IMR-90 (cell line): ENCODE data around the gene PIAS4. TPM values are rescaled to one million over a fixed set of nuclear protein-coding genes. Genes with fewer than 3 reads are reported as not detected.

Source experiments
- ATAC-seq: fragments of 200-7000 bp; cut with Tn5 transposase; 2 replicates; pipeline ENCODE4 v1.9.1; 2020; ENCODE audit warnings: low read depth, mild to moderate bottlenecking, moderate library complexity
- BruUV-seq: library from RNA; stranded (reverse); fragments of 400-500 nt; replicated peaks from 2 replicates; lab custom pipeline; 2021; lab: Mats Ljungman, UMichigan
- CTCF ChIA-PET: fragments of 300-600 bp; formaldehyde crosslinking; extraction: SDS; loops from one replicate; lab custom pipeline; 2021; ENCODE audit warnings: antibody characterized with exemption; lab: Yijun Ruan, JAX
- POLR2A ChIA-PET: fragments of 300-600 bp; sonication (Branson Sonifier 250); formaldehyde crosslinking; loops from one replicate; lab custom pipeline; 2022; ENCODE audit warnings: antibody characterized with exemption; ENCODE audit not compliant: unreplicated experiment; lab: Charles Lee
- DNase-seq: peaks from one replicate; pipeline ENCODE4 v3.0.0; 2013
- H2AFZ ChIP-seq: replicated peaks from 2 replicates; pipeline ENCODE3; 2013; ENCODE audit warnings: low read length, mild to moderate bottlenecking; ENCODE audit not compliant: poor library complexity
- H2AK5ac ChIP-seq: 2 replicates; pipeline ENCODE4 v1.6.1; 2013; ENCODE audit warnings: low read depth, low read length, inconsistent platforms
- H2AK9ac ChIP-seq: replicated peaks from 2 replicates; pipeline ENCODE3; 2013; ENCODE audit warnings: mild to moderate bottlenecking, low read depth, low read length, moderate library complexity; ENCODE audit not compliant: poor library complexity
- H2BK120ac ChIP-seq: 2 replicates; pipeline ENCODE4 v1.6.1; 2013; ENCODE audit warnings: low read depth, low read length, inconsistent platforms
- H2BK15ac ChIP-seq: 3 replicates; pipeline ENCODE4 v1.6.1; 2013; ENCODE audit warnings: low read depth, low read length, inconsistent platforms
- H2BK20ac ChIP-seq: 2 replicates; pipeline ENCODE4 v1.6.1; 2013; ENCODE audit warnings: low read depth, mild to moderate bottlenecking, inconsistent platforms, low read length, moderate library complexity
- H2BK5ac ChIP-seq: 2 replicates; pipeline ENCODE4 v1.6.1; 2013; ENCODE audit warnings: mild to moderate bottlenecking, low read depth, low read length, inconsistent platforms; ENCODE audit not compliant: poor library complexity, severe bottlenecking
- H3K14ac ChIP-seq: replicated peaks from 2 replicates; pipeline ENCODE4 v1.6.1; 2013; ENCODE audit warnings: low read depth, low read length, inconsistent platforms
- H3K18ac ChIP-seq: 2 replicates; pipeline ENCODE4 v1.6.1; 2013; ENCODE audit warnings: low read depth, low read length, control low read depth
- H3K23ac ChIP-seq: 2 replicates; pipeline ENCODE4 v1.6.1; 2013; ENCODE audit warnings: low read depth, low read length, inconsistent platforms
- H3K27ac ChIP-seq: 2 replicates; pipeline ENCODE4 v1.5.1; 2013; ENCODE audit warnings: mild to moderate bottlenecking, control low read depth, low read length; ENCODE audit not compliant: insufficient read depth
- H3K27me3 ChIP-seq: 2 replicates; pipeline ENCODE4 v1.6.1; 2013; ENCODE audit warnings: low read length; ENCODE audit not compliant: control insufficient read depth, insufficient read depth
- H3K36me3 ChIP-seq: 2 replicates; pipeline ENCODE4 v1.6.1; 2013; ENCODE audit warnings: low read length, mixed read lengths; ENCODE audit not compliant: control insufficient read depth, insufficient read depth
- H3K4ac ChIP-seq: 2 replicates; pipeline ENCODE4 v1.6.1; 2013; ENCODE audit warnings: low read depth, low read length, inconsistent platforms
- H3K4me1 ChIP-seq: 2 replicates; pipeline ENCODE4 v1.6.1; 2013; ENCODE audit warnings: low read length, mixed read lengths; ENCODE audit not compliant: control insufficient read depth, insufficient read depth
- H3K4me2 ChIP-seq: 2 replicates; pipeline ENCODE4 v1.6.1; 2013; ENCODE audit warnings: low read depth, mild to moderate bottlenecking, control low read depth, low read length, moderate library complexity
- H3K4me3 ChIP-seq: 2 replicates; pipeline ENCODE4 v1.5.1; 2013; ENCODE audit warnings: low read depth, mild to moderate bottlenecking, control low read depth, low read length, moderate library complexity; ENCODE audit not compliant: insufficient read depth
- H3K56ac ChIP-seq: 2 replicates; pipeline ENCODE4 v1.6.1; 2013; ENCODE audit warnings: low read length, inconsistent platforms; ENCODE audit not compliant: insufficient read depth; ENCODE audit errors: extremely low read depth
- H3K79me1 ChIP-seq, 2 experiments: 2 replicates each; pipeline ENCODE4 v1.6.1; 2013; ENCODE audit warnings: low read length in 2 of 2, inconsistent platforms in 1 of 2, low read depth in 1 of 2
- H3K9ac ChIP-seq: 2 replicates; pipeline ENCODE4 v1.6.1; 2013; ENCODE audit warnings: low read depth, low read length, control low read depth
- H3K9me1 ChIP-seq: 2 replicates; pipeline ENCODE4 v1.6.1; 2013; ENCODE audit warnings: low read length, inconsistent platforms; ENCODE audit not compliant: insufficient read depth
- H3K9me3 ChIP-seq: 2 replicates; pipeline ENCODE4 v1.6.1; 2013; ENCODE audit warnings: low read length; ENCODE audit not compliant: control insufficient read depth, insufficient read depth
- H4K20me1 ChIP-seq: 2 replicates; pipeline ENCODE4 v1.6.1; 2013; ENCODE audit warnings: low read length, inconsistent platforms; ENCODE audit not compliant: insufficient read depth
- H4K5ac ChIP-seq: 2 replicates; pipeline ENCODE4 v1.6.1; 2013; ENCODE audit warnings: mild to moderate bottlenecking, low read depth, low read length, control low read depth
- H4K8ac ChIP-seq, 2 experiments: 2 replicates each; pipeline ENCODE4 v1.6.1; 2013; ENCODE audit warnings: low read depth in 2 of 2, low read length in 2 of 2, control low read depth in 1 of 2, inconsistent platforms in 1 of 2
- H4K91ac ChIP-seq: 2 replicates; pipeline ENCODE4 v1.6.1; 2013; ENCODE audit warnings: low read depth, low read length, inconsistent platforms; ENCODE audit not compliant: insufficient read depth
- CEBPB ChIP-seq: IDR thresholded peaks from 2 replicates; pipeline ENCODE4 v1.6.1; 2012; ENCODE audit warnings: low read depth, low read length, improper control_type of control experiment
- CHD1 ChIP-seq: IDR thresholded peaks from 2 replicates; pipeline ENCODE4 v1.6.1; 2012; ENCODE audit warnings: low read depth, low read length, improper control_type of control experiment
- CTCF ChIP-seq: conservative IDR thresholded peaks from 2 replicates; pipeline ENCODE4 v1.5.1; 2012; ENCODE audit warnings: mild to moderate bottlenecking, low read depth, low read length, improper control_type of control experiment
- FOS ChIP-seq: fragments of 150-350 bp; IDR thresholded peaks from 2 replicates; pipeline ENCODE4 v1.6.1; 2016; ENCODE audit warnings: low read depth, low read length
- MXI1 ChIP-seq: IDR thresholded peaks from 2 replicates; pipeline ENCODE4 v1.6.1; 2012; ENCODE audit warnings: low read depth, mild to moderate bottlenecking, low read length, moderate library complexity, borderline replicate concordance
- NFE2L2 ChIP-seq: fragments of 150-350 bp; IDR thresholded peaks from 2 replicates; pipeline ENCODE4 v1.6.1; 2016; ENCODE audit warnings: low read depth, mild to moderate bottlenecking, low read length
- RAD21 ChIP-seq: IDR thresholded peaks from 2 replicates; pipeline ENCODE4 v1.6.1; 2012; ENCODE audit warnings: low read length, improper control_type of control experiment
- RCOR1 ChIP-seq: IDR thresholded peaks from 2 replicates; pipeline ENCODE4 v1.6.1; 2012; ENCODE audit warnings: mild to moderate bottlenecking, low read length, improper control_type of control experiment; ENCODE audit not compliant: insufficient replicate concordance
- SMC3 ChIP-seq: fragments of 150-350 bp; IDR thresholded peaks from 2 replicates; pipeline ENCODE4 v1.6.1; 2016; ENCODE audit warnings: low read depth, mild to moderate bottlenecking, antibody characterized with exemption, low read length, moderate library complexity
- WGBS, 2 experiments: methylation state at CpG; one replicate each; pipeline versions ENCODE4 v1.1.5 to v1.1.7; 2013; ENCODE audit warnings: missing lambda C conversion rate in 2 of 2; ENCODE audit not compliant: insufficient read length in 1 of 2; ENCODE audit errors: extremely low coverage in 2 of 2; 5-methylcytosine and 5-hydroxymethylcytosine counted together
- dilution Hi-C: fragments of 300-500 bp; cut with HindIII; formaldehyde crosslinking; loops from one replicate; pipeline ENCODE4 v1.14.3; 2018; ENCODE audit warnings: low sequenced_read_pairs; ENCODE audit not compliant: unreplicated experiment
- in situ Hi-C: fragments of 300-500 bp; cut with MboI; formaldehyde crosslinking; loops from 3 replicates; pipeline ENCODE4 v1.14.3; 2019; ENCODE audit warnings: low sequenced_read_pairs, inconsistent platforms, mixed read lengths
- intact Hi-C: fragments of 100-400 bp; cut with micrococcal nuclease; formaldehyde crosslinking; loops from 2 replicates; pipeline ENCODE4 v1.10.0; 2022
- polyA plus RNA-seq, 3 experiments: library from polyadenylated mRNA; depleted of rRNA; stranded (reverse); fragments of >200 nt; gene quantifications; 2 replicates each; pipeline ENCODE4 v1.2.3, GENCODE V29; 2012; ENCODE audit warnings: low replicate concordance in 1 of 3
- total RNA-seq: library from RNA; depleted of rRNA; stranded (reverse); fragments of >200 nt; gene quantifications from 2 replicates; pipeline ENCODE4 v1.2.3, GENCODE V29; 2012

Gene PIAS4
- total and polyA plus RNA-seq, 2 of the 4 experiments (the other 2 are of a cell fraction) = 12.1 to 13.6 TPM

DNA sequence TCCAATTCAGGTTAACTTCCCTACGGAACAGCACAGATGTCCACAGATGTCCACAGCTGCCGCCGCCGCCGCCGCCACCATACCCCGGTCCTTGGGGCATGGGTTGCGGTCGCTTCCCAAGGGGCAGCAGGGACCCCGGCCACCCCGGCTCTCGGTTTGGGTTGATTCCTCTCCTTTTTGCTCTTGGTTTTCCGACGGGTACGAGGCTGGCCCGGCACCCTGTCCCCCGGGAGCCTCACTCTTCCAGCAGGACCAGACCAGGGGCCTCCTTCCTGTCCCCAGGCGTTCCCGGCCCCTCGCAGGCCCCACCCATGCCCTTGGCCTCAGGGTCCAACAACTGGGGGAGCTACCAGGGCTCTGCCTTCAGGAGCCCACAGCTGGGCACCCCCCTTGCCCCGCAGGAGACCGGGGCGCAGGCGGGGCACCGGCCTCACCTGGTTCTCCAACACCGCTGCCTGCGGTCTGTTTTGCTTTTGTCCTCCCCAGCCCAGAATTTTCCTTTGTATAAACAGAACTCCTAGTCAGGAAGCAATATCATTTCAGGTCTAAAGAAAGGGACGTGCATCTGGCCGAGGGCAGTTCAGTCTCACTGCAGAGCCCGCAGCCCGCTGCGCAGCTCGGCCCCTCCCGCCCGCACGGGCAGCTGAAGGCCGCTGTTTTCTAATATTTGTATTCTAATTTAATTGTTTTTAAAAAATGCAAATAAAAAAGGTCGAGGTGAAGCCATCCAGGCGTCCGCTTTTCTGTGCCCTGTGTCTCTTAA lies 31.3 kb downstream of the PIAS4 start:
- BruUV-seq = no TSS peak
- in situ Hi-C loops = no loop called here
- Histone ChIP-seq H2BK5ac (no peak overlapping the region), H3K4ac (no peak overlapping the region), H4K20me1 (peaks cover 55% of the 10 kb centered on the region), H3K9ac (no peak overlapping the region), H3K4me3 (no peak overlapping the region), H3K4me1 (no peaks in the 10 kb centered on the region), H3K18ac (no peak overlapping the region), H3K23ac (no peak overlapping the region), H2AK9ac (no peak overlapping the region), H2AFZ (no peak overlapping the region), H2BK15ac (no peak overlapping the region), H3K27me3 (no peaks in the 10 kb centered on the region), H3K36me3 (peaks cover 50% of the 10 kb centered on the region), H3K4me2 (no peak overlapping the region), H4K8ac (no peak overlapping the region), H2BK20ac (no peak overlapping the region), H3K79me1 (peaks cover 16 to 43% of the 10 kb centered on the region in 2 experiments; a peak in 3 of 4 replicates), H3K9me3 (no peaks in the 10 kb centered on the region), H2BK120ac (no peak overlapping the region), H3K56ac (no peak overlapping the region), H3K9me1 (peaks cover 16% of the 10 kb centered on the region), H2AK5ac (no peak overlapping the region), H4K5ac (no peak overlapping the region), H3K14ac (no peak overlapping the region), H3K27ac (no peak overlapping the region), H4K91ac (no peak overlapping the region)
- intact Hi-C loops = no loop called here
- POLR2A ChIA-PET = interaction anchor here (0.7 kb wide), 1 partner anchor 39 kb away, joined by 3 read pairs; no protein-coding TSS in a partner anchor
- CTCF ChIA-PET = no interaction called here
- 100% methylated on average over 2 of the region's 40 CpGs; no CpG with 5 or more reads in 1 of the 2 experiments for WGBS, 2 experiments
- ATAC-seq (no peak), DNase-seq (no peak)
- TF ChIP-seq RCOR1 (no peak), RAD21 (no peak), NFE2L2 (no peak), SMC3 (no peak), MXI1 (no peak), CTCF (no peak), CHD1 (no peak), FOS (no peak), CEBPB (no peak)
- dilution Hi-C loops = no loop called here
